Spinal cord (tissue), 10 donors: ENCODE measurements around the gene RAP2B. TPM values are rescaled to one million over a fixed set of nuclear protein-coding genes. Genes with fewer than 3 reads are reported as not detected.

Source experiments
- DNase-seq, 6 donors: peaks; one replicate each; pipeline versions ENCODE4 v3.0.0 to v3.0.0-alpha.2; 2013 to 2015; ENCODE audit warnings: low spot score in 6 of 6, low read depth in 4 of 6
- H3K27ac ChIP-seq: one replicate; pipeline ENCODE4 v1.5.1; 2013; ENCODE audit warnings: low read depth, low read length, control low read depth
- H3K27me3 ChIP-seq: one replicate; pipeline ENCODE4 v1.6.1; 2013; ENCODE audit warnings: low read length; ENCODE audit not compliant: control insufficient read depth, insufficient read depth
- H3K36me3 ChIP-seq: one replicate; pipeline ENCODE4 v1.6.1; 2013; ENCODE audit warnings: low read length; ENCODE audit not compliant: control insufficient read depth, insufficient read depth
- H3K4me1 ChIP-seq: one replicate; pipeline ENCODE4 v1.6.1; 2013; ENCODE audit warnings: low read length; ENCODE audit not compliant: control insufficient read depth, insufficient read depth
- H3K4me3 ChIP-seq: one replicate; pipeline ENCODE4 v1.5.1; 2013; ENCODE audit warnings: low read depth, low read length, control low read depth
- H3K9me3 ChIP-seq: one replicate; pipeline ENCODE4 v1.6.1; 2013; ENCODE audit warnings: low read length; ENCODE audit not compliant: control insufficient read depth, insufficient read depth
- WGBS: methylation state at CpG from one replicate; pipeline ENCODE4 v1.1.5; 2013; ENCODE audit warnings: missing lambda C conversion rate; ENCODE audit not compliant: insufficient coverage; 5-methylcytosine and 5-hydroxymethylcytosine counted together
- polyA plus RNA-seq, 2 donors: library from polyadenylated mRNA; unstranded; fragments of 120-200 nt; gene quantifications; one replicate each; pipeline ENCODE4 v1.2.1, GENCODE V29; 2013; ENCODE audit not compliant: insufficient read length in 2 of 2
- total RNA-seq, 2 donors: library from RNA; depleted of rRNA in 1 of 2; stranded (reverse); fragments of 120-200 nt in 1 of 2; fragments of >200 nt in 1 of 2; gene quantifications; one replicate each; pipeline versions ENCODE4 v1.2.3 to v1.2.4, GENCODE V29; 2013 to 2014
- donor health status: healthy.

RAP2B gene
- total and polyA plus RNA-seq, 4 donors, result 8.2 to 11.4 (median 10.5) TPM

DNA sequence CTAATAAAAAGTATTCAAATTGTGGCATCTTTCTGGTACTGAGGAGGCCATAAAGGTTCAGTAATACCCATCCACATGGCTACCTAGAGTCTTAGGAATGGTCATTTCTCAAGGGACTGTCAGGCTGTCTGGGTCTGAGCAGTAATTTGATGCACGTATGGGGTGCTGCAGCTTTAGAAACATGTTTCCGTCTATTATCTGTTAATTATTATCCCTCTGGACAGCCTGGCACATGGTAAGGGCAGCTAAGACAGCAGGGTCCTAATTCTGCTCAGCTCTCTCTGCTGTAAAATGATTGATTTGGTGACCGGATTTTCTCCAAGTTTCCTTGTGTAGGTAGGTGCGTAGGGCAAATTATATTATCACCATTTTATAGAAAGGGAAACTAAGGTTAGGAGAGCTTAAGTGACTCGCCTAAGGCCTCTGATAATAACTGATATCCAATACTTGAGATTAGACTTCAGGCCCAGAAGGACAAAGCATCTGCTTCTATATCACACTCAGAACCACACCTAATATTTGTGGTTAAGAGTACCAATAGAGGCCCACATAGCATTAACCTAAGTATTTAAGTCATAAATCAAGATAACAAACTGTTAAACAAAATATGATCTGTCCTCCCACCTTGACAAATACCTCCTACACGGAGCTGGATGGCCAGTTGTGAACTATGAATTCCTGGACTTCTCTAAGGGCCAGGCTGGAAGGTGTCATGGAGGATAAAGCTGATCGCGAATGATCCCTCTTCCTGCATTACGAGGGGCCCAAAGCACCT, 2.9 kb upstream of the RAP2B start:
- Histone ChIP-seq H3K27ac (no peak overlapping the region), H3K9me3 (no peaks in the 10 kb centered on the region)

DNA sequence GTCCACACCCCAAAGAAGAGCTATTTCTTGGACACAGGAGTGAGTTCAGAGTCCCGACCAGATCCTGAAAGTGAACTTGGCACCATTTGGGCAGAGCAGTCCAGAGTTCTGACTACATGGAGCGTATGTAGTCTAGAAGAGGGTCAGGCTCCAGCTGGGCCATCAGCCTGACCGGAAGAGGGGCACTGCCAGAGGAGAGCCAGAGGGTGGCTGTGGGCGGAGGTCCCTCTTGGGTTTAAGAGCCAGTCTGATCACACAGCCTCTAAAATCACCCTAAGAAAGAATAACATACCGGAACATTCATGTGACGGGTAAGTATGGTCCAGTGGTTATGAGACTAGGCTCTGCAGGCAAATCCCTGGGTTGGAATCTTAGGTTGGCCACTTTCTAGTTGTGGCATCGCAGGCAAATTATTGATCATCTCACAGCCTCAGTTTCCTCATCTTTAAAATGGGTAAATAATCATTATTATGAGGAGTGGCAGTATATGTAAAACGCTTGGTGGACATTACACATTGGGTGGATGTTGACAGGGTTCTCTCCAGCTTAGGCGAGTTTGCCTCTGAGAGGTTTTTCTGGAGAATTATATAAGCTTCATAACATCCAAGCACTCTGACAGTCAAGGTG, 2.1 kb upstream of the RAP2B start:
- no peaks in the 10 kb centered on the region for H3K36me3 ChIP-seq
- H3K4me3 ChIP-seq, result peak overlapping the region; percentile 99
- no peak for DNase-seq
- peak overlapping the region; percentile 96 for H3K27ac ChIP-seq
- WGBS, result 100% methylated on average over 2 of the region's 9 CpGs
- no peaks in the 10 kb centered on the region for H3K27me3 ChIP-seq
- H3K4me1 ChIP-seq, result peaks cover 11% of the 10 kb centered on the region
- H3K9me3 ChIP-seq, result no peaks in the 10 kb centered on the region

More for the DNA sequence above, 2.9 kb upstream of the RAP2B start:
- DNase-seq, result no peak
- no peaks in the 10 kb centered on the region for H3K36me3 ChIP-seq
- peaks cover 11% of the 10 kb centered on the region for H3K4me1 ChIP-seq
- 96% methylated on average over 3 of the region's 9 CpGs for WGBS
- H3K4me3 ChIP-seq, result no peak overlapping the region
- no peaks in the 10 kb centered on the region for H3K27me3 ChIP-seq

GRCh38 chr3:153160451-153161137, 1.4 kb upstream of the RAP2B start:
- H3K4me1 ChIP-seq, result peaks cover 11% of the 10 kb centered on the region
- DNase-seq, result peak in 2 of 6 donors; percentile 74 to 94
- no peaks in the 10 kb centered on the region for H3K36me3 ChIP-seq
- H3K9me3 ChIP-seq, result no peaks in the 10 kb centered on the region
- no peaks in the 10 kb centered on the region for H3K27me3 ChIP-seq
- WGBS, result under 1% methylated on average over 41 of the region's 43 CpGs
- H3K27ac ChIP-seq, result peak overlapping the region; percentile 96
- H3K4me3 ChIP-seq, result peak overlapping the region; percentile 99

GRCh38 chr3:153161138-153161713, 800 bp upstream of the RAP2B start:
- peak; percentile 87 to 99 (median 92) for DNase-seq
- Histone ChIP-seq H3K27ac (peak overlapping the region; percentile 99), H3K9me3 (no peaks in the 10 kb centered on the region), H3K4me3 (peak overlapping the region; percentile 99), H3K27me3 (no peaks in the 10 kb centered on the region), H3K4me1 (peaks cover 11% of the 10 kb centered on the region), H3K36me3 (no peaks in the 10 kb centered on the region)
- 0% methylated on average over 17 of the region's 27 CpGs for WGBS

DNA sequence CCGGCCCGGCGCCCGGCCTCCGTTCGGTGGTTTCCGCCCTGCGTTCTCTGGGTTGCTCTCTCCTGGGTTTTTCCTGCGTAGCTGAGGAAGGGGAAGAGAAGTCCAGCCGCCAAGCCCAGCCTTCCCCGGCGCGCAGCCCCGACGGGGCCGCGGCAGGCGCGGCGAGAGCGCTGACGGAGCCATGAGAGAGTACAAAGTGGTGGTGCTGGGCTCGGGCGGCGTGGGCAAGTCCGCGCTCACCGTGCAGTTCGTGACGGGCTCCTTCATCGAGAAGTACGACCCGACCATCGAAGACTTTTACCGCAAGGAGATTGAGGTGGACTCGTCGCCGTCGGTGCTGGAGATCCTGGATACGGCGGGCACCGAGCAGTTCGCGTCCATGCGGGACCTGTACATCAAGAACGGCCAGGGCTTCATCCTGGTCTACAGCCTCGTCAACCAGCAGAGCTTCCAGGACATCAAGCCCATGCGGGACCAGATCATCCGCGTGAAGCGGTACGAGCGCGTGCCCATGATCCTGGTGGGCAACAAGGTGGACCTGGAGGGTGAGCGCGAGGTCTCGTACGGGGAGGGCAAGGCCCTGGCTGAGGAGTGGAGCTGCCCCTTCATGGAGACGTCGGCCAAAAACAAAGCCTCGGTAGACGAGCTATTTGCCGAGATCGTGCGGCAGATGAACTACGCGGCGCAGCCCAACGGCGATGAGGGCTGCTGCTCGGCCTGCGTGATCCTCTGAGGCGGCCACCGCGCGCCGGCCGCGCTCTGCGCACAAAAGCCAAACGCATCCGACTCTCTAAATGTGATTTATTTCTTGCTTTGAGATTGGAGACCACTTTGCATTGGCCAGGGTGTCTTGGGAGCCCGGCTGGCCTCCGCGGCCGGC, 727 bp downstream of the RAP2B start:
- DNase-seq, result peak in 5 of 6 donors; percentile 29 to 78 (median 54)
- Histone ChIP-seq H3K4me1 (peaks cover 11% of the 10 kb centered on the region), H3K27ac (peak overlapping the region; percentile 86), H3K4me3 (peak overlapping the region; percentile 99), H3K9me3 (no peaks in the 10 kb centered on the region), H3K27me3 (no peaks in the 10 kb centered on the region), H3K36me3 (no peaks in the 10 kb centered on the region)
- under 1% methylated on average over 86 of the region's 86 CpGs for WGBS

GRCh38 chr3:153163393-153163724, 1.3 kb downstream of the RAP2B start:
- H3K27ac ChIP-seq, result peak overlapping the region; percentile 86
- peak overlapping the region; percentile 99 for H3K4me3 ChIP-seq
- no peaks in the 10 kb centered on the region for H3K27me3 ChIP-seq
- DNase-seq, result peak in 4 of 6 donors; percentile 41 to 73 (median 58)
- H3K9me3 ChIP-seq, result no peaks in the 10 kb centered on the region
- 0% methylated on average over 7 of the region's 9 CpGs for WGBS
- no peaks in the 10 kb centered on the region for H3K36me3 ChIP-seq
- peaks cover 11% of the 10 kb centered on the region for H3K4me1 ChIP-seq

GRCh38 chr3:153163756-153164550, 1.9 kb downstream of the RAP2B start:
- peak in 3 of 6 donors; percentile 33 to 49 (median 49) for DNase-seq

GRCh38 chr3:153165261-153165681, 3.2 kb downstream of the RAP2B start:
- no peak overlapping the region for H3K27ac ChIP-seq
- peak overlapping the region; percentile 99 for H3K4me3 ChIP-seq
- no peaks in the 10 kb centered on the region for H3K27me3 ChIP-seq
- DNase-seq, result peak in 2 of 6 donors; percentile 53 to 65
- peaks cover 2% of the 10 kb centered on the region for H3K36me3 ChIP-seq
- no peaks in the 10 kb centered on the region for H3K9me3 ChIP-seq
- peaks cover 9% of the 10 kb centered on the region for H3K4me1 ChIP-seq

More at GRCh38 chr3:153163756-153164550, 1.9 kb downstream of the RAP2B start:
- Histone ChIP-seq H3K4me1 (peaks cover 11% of the 10 kb centered on the region), H3K27me3 (no peaks in the 10 kb centered on the region), H3K4me3 (peak overlapping the region; percentile 99), H3K27ac (peak overlapping the region; percentile 86), H3K36me3 (no peaks in the 10 kb centered on the region), H3K9me3 (no peaks in the 10 kb centered on the region)
- WGBS, result 0% methylated on average over 3 of the region's 5 CpGs
